PFSK-1 (cell line): ENCODE measurements around the gene CCR7.

Experiments
- FOXP2 ChIP-seq: optimal IDR thresholded peaks from 2 replicates; pipeline ENCODE3; 2011; ENCODE audit warnings: borderline replicate concordance, control low read depth, inconsistent platforms; ENCODE audit not compliant: insufficient read depth; ENCODE audit errors: extremely low read length, extremely low read depth
- POLR2AphosphoS5 ChIP-seq: IDR thresholded peaks from 2 replicates; pipeline ENCODE4 v1.6.1; 2012; ENCODE audit warnings: low read depth, mild to moderate bottlenecking, control low read depth, low read length, moderate library complexity
- SIN3A ChIP-seq: IDR thresholded peaks from 2 replicates; pipeline ENCODE4 v1.6.1; 2012; ENCODE audit warnings: mild to moderate bottlenecking, low read length, moderate library complexity, borderline replicate concordance; ENCODE audit not compliant: insufficient read depth
- TAF1 ChIP-seq: IDR thresholded peaks from 2 replicates; pipeline ENCODE4 v1.6.1; 2012; ENCODE audit warnings: low read length, control low read depth, borderline replicate concordance; ENCODE audit not compliant: insufficient read depth
- TF ChIP-seq, protein P1 (sequence below), 2 experiments: IDR thresholded peaks; 2 replicates each; pipeline versions ENCODE4 v1.6.1 to v1.8.0; 2011 to 2012; ENCODE audit warnings: low read depth in 2 of 2, low read length in 2 of 2, control low read depth in 1 of 2, inconsistent platforms in 1 of 2, mild to moderate bottlenecking in 1 of 2, moderate library complexity in 1 of 2; ENCODE audit not compliant: insufficient read depth in 1 of 2

The CCR7 gene

DNA sequence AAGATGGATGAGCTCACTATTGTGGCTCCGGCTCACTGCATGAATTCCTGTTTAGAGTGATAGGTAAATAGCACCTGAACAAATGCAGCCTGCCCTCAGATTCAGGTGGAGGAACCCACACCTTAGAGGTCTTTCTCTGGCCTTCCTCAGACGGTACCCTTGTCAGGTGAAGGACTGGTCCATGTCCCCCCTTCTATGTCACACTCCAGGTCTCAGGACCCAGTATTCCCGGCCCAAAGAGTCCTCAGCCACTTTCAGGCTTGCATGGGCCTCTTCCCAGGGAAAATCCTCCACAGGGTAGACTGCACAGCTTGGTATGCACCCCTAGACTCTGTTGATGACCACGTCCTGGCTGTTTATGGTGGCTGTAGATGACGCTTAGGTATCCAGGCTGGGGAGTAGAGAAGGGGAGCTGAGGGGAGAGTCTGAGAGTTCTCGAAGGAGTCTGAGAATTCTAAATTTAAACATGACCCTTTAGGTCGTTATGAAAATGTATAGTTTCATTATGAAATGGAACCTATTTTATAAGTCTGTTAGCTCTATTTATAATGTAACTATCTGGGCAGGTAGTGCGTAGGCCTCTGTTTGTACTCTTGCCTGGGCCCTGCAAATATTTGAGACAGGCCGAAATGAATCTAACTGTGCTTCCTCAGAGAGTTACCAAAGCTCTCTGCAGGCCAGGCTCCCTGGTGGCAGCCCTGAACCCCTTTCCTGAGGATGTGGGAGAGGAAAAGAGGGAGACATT, 32.5 kb upstream of the CCR7 start:
- TF ChIP-seq SIN3A (no peak), FOXP2 (no peak), TAF1 (no peak), POLR2AphosphoS5 (no peak)
- TF ChIP-seq, protein P1, sequence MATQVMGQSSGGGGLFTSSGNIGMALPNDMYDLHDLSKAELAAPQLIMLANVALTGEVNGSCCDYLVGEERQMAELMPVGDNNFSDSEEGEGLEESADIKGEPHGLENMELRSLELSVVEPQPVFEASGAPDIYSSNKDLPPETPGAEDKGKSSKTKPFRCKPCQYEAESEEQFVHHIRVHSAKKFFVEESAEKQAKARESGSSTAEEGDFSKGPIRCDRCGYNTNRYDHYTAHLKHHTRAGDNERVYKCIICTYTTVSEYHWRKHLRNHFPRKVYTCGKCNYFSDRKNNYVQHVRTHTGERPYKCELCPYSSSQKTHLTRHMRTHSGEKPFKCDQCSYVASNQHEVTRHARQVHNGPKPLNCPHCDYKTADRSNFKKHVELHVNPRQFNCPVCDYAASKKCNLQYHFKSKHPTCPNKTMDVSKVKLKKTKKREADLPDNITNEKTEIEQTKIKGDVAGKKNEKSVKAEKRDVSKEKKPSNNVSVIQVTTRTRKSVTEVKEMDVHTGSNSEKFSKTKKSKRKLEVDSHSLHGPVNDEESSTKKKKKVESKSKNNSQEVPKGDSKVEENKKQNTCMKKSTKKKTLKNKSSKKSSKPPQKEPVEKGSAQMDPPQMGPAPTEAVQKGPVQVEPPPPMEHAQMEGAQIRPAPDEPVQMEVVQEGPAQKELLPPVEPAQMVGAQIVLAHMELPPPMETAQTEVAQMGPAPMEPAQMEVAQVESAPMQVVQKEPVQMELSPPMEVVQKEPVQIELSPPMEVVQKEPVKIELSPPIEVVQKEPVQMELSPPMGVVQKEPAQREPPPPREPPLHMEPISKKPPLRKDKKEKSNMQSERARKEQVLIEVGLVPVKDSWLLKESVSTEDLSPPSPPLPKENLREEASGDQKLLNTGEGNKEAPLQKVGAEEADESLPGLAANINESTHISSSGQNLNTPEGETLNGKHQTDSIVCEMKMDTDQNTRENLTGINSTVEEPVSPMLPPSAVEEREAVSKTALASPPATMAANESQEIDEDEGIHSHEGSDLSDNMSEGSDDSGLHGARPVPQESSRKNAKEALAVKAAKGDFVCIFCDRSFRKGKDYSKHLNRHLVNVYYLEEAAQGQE (IDR thresholded peaks at IDR 0.05; ENCODE audit: insufficient read depth in 1 of 2, low read depth in 2 of 2, low read length in 2 of 2) = no peak

DNA sequence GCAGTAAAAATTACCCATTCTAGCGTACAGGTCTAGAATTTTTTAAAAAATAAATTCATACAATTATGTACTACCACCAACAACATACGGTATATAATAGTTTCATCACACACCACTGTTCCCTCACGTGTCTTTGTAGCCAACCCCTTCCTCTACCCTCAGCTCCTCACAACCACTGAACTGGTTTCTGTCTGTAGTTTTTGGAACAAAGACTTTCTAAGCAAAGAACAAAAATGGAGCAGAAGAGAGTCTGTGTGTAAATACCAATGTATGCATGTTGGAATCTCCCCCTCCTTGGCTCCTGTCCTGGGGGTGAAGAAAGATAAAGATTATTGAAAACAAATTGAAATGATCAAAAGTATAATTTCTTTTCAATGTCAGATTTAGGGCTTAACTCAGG, 31.9 kb upstream of the CCR7 start:
- TF ChIP-seq POLR2AphosphoS5 (no peak), TAF1 (no peak), SIN3A (no peak), FOXP2 (no peak)
- TF ChIP-seq, protein P1 (IDR thresholded peaks at IDR 0.05; ENCODE audit: insufficient read depth in 1 of 2, low read depth in 2 of 2, low read length in 2 of 2) = no peak

DNA sequence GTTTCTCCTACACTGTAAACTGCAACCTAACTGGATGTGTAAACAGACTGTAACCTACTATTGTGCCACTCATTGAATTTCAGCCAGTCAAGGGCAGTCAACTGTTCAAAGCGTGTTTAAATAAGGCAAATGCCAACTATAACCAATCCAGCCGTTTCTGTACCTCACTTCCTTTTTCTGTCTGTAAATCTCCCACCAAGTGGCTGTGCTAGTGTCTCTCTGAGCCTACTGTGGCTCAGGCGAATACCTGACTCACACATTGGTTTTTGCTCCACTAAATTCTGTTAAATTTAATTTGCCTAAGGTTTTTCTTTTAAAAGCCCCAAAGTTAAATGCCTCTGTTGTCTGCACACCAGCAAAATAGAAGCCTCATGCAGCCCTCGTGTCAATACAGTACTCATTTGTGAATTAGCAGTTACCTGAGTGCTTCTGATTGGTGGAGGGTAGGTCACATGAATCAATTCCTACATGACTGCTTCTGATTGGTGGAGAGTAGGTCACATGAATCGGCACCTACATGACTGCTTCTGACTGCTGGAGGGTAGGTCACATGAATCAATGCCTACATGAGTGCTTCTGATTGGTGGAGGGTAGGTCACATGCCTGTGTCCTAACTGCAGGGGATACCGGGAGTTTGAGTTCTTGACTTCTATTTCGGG, 31.1 kb upstream of the CCR7 start:
- TF ChIP-seq SIN3A (no peak), TAF1 (no peak), FOXP2 (no peak), POLR2AphosphoS5 (no peak)
- TF ChIP-seq, protein P1 (IDR thresholded peaks at IDR 0.05; ENCODE audit: insufficient read depth in 1 of 2, low read depth in 2 of 2, low read length in 2 of 2) = no peak

DNA sequence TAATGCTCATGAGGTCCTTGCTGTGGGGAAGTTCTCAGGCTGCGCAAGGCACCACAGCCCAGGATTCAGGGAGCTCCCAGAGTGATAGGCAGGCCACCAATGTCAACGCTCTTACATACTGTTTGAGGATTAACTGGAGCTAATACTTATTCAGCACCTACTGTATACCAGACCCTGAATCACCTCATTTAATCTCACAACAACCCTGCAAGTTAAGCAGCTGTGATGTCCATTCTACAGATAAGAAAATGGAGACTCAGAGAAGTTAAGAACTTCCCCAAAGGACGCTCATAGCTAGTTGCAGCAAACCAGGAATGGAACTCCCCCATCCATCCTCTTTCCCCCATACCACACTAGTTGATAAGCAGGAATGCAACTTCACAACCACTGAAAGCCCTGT, 25.5 kb upstream of the CCR7 start:
- TF ChIP-seq POLR2AphosphoS5 (no peak), FOXP2 (no peak)
- TF ChIP-seq, protein P1 (IDR thresholded peaks at IDR 0.05; ENCODE audit: insufficient read depth in 1 of 2, low read depth in 2 of 2, low read length in 2 of 2) = no peak
